GM23338 (cell line): ENCODE data around the gene SERPINA1. TPM values are rescaled to one million over a fixed set of nuclear protein-coding genes. Genes with fewer than 3 reads are reported as not detected.
A peak's percentile ranks its signal among the peaks of the same experiment; 100 is the strongest.

Experiments used
- ATAC-seq: fragments of 200-7000 bp; cut with Tn5 transposase; 3 replicates; pipeline ENCODE4 v1.9.1; 2020
- DNase-seq: peaks from one replicate; pipeline ENCODE4 v3.0.0-alpha.2; 2015; ENCODE audit warnings: low spot score
- H2AFZ ChIP-seq: fragments of 200-600 bp; sonication (generic); 2 replicates; pipeline ENCODE4 v1.8.0; 2016; ENCODE audit warnings: antibody characterized with exemption, mild to moderate bottlenecking, moderate library complexity
- H3F3A ChIP-seq: fragments of 200-600 bp; sonication (generic); replicated peaks from 2 replicates; pipeline ENCODE4 v1.8.0; 2017; ENCODE audit warnings: antibody characterized with exemption, mixed run types, low read depth
- H3K27ac ChIP-seq: fragments of 200-600 bp; sonication (generic); 2 replicates; pipeline ENCODE4 v1.6.1; 2016; ENCODE audit warnings: low read depth
- H3K27me3 ChIP-seq: fragments of 200-600 bp; sonication (generic); 2 replicates; pipeline ENCODE4 v1.8.0; 2016; ENCODE audit warnings: mild to moderate bottlenecking, mixed run types, moderate library complexity; ENCODE audit not compliant: insufficient read depth
- H3K36me3 ChIP-seq: fragments of 200-600 bp; sonication (generic); 2 replicates; pipeline ENCODE4 v1.8.0; 2016; ENCODE audit warnings: mild to moderate bottlenecking; ENCODE audit not compliant: insufficient read depth
- H3K4me1 ChIP-seq: fragments of 200-600 bp; sonication (generic); 2 replicates; pipeline ENCODE4 v1.8.0; 2016; ENCODE audit warnings: mild to moderate bottlenecking, moderate library complexity; ENCODE audit not compliant: insufficient read depth
- H3K4me2 ChIP-seq: fragments of 200-600 bp; sonication (generic); 2 replicates; pipeline ENCODE4 v1.7.1; 2017; ENCODE audit warnings: mixed run types
- H3K4me3 ChIP-seq: fragments of 200-600 bp; sonication (generic); 2 replicates; pipeline ENCODE4 v1.6.1; 2016; ENCODE audit warnings: mixed run types
- H3K79me2 ChIP-seq: fragments of 200-600 bp; sonication (generic); replicated peaks from 2 replicates; pipeline ENCODE4 v1.8.0; 2017; ENCODE audit warnings: mild to moderate bottlenecking; ENCODE audit not compliant: insufficient read depth
- H3K9me2 ChIP-seq: fragments of 200-600 bp; sonication (generic); 2 replicates; pipeline ENCODE4 v1.8.0; 2017; ENCODE audit not compliant: insufficient read depth
- H4K20me1 ChIP-seq: fragments of 200-600 bp; sonication (generic); replicated peaks from 2 replicates; pipeline ENCODE4 v1.8.0; 2017; ENCODE audit warnings: mild to moderate bottlenecking; ENCODE audit not compliant: insufficient read depth
- H3K27ac Mint-ChIP-seq: 2 replicates; pipeline ENCODE4 v1.8.0; 2020; ENCODE audit warnings: inconsistent platforms, mild to moderate bottlenecking, moderate library complexity, mixed read lengths
- H3K27me3 Mint-ChIP-seq: 3 replicates; pipeline ENCODE4 v1.8.0; 2022; ENCODE audit warnings: low read depth, mild to moderate bottlenecking, moderate library complexity, mixed read lengths, inconsistent platforms; ENCODE audit not compliant: insufficient read depth, poor library complexity
- H3K36me3 Mint-ChIP-seq: 3 replicates; pipeline ENCODE4 v1.8.0; 2021; ENCODE audit warnings: low read depth, mild to moderate bottlenecking, inconsistent platforms, moderate library complexity, mixed read lengths
- H3K4me1 Mint-ChIP-seq: 3 replicates; pipeline ENCODE4 v1.8.0; 2020; ENCODE audit warnings: mild to moderate bottlenecking, inconsistent platforms, mixed read lengths
- H3K4me3 Mint-ChIP-seq: 3 replicates; pipeline ENCODE4 v1.8.0; 2021; ENCODE audit warnings: moderate library complexity, mild to moderate bottlenecking, inconsistent platforms, mixed read lengths
- H3K9me3 Mint-ChIP-seq: 3 replicates; pipeline ENCODE4 v1.8.0; 2020; ENCODE audit warnings: moderate library complexity, mild to moderate bottlenecking, inconsistent platforms, mixed read lengths
- CREB1 ChIP-seq: fragments of 250-450 bp; sonication (Bioruptor Pico); IDR thresholded peaks from 2 replicates; pipeline ENCODE4 v1.5.0; 2020; ENCODE audit warnings: low read depth, mild to moderate bottlenecking, moderate library complexity
- CTCF ChIP-seq, 2 experiments: fragments of 200-600 bp in 1 of 2; sonication (generic) in 1 of 2; conservative IDR thresholded peaks; 2 replicates each; pipeline versions ENCODE4 v1.5.1 to v1.6.1; 2016 to 2017; ENCODE audit warnings: antibody characterized with exemption in 2 of 2, low read depth in 2 of 2, mild to moderate bottlenecking in 2 of 2, moderate library complexity in 1 of 2
- ETS1 ChIP-seq: IDR thresholded peaks from 2 replicates; pipeline ENCODE4 v1.6.1; 2016; ENCODE audit warnings: antibody characterized with exemption
- EZH2 ChIP-seq: fragments of 200-600 bp; sonication (generic); IDR thresholded peaks from one replicate; pipeline ENCODE4 v1.8.0; 2017; ENCODE audit warnings: antibody characterized with exemption, mild to moderate bottlenecking, low read depth; ENCODE audit not compliant: unreplicated experiment
- EZH2phosphoT487 ChIP-seq: fragments of 200-600 bp; sonication (generic); IDR thresholded peaks from one replicate; pipeline ENCODE4 v1.8.1; 2018; ENCODE audit warnings: antibody characterized with exemption; ENCODE audit not compliant: unreplicated experiment
- JUNB ChIP-seq: IDR thresholded peaks from one replicate; pipeline ENCODE4 v1.6.1; 2016; ENCODE audit warnings: antibody characterized with exemption; ENCODE audit not compliant: unreplicated experiment
- NANOG ChIP-seq: IDR thresholded peaks from 2 replicates; pipeline ENCODE4 v1.6.1; 2016; ENCODE audit warnings: antibody characterized with exemption, borderline replicate concordance
- POLR2AphosphoS5 ChIP-seq: IDR thresholded peaks from 2 replicates; pipeline ENCODE4 v1.6.1; 2016; ENCODE audit warnings: antibody characterized with exemption, low read depth
- REST ChIP-seq: IDR thresholded peaks from one replicate; pipeline ENCODE4 v1.6.1; 2018; ENCODE audit warnings: antibody characterized with exemption; ENCODE audit not compliant: unreplicated experiment
- STAT1 ChIP-seq: IDR thresholded peaks from one replicate; pipeline ENCODE4 v1.6.1; 2016; ENCODE audit warnings: antibody characterized with exemption; ENCODE audit not compliant: unreplicated experiment
- ZNF114 ChIP-seq: fragments of 250-450 bp; sonication (Bioruptor Pico); IDR thresholded peaks from 2 replicates; pipeline ENCODE4 v1.5.0; 2020; ENCODE audit warnings: mild to moderate bottlenecking, moderate library complexity
- ZNF331 ChIP-seq: fragments of 250-450 bp; sonication (Bioruptor Pico); IDR thresholded peaks from 2 replicates; pipeline ENCODE4 v1.5.0; 2020; ENCODE audit warnings: low read depth, mild to moderate bottlenecking, moderate library complexity
- ZNF462 ChIP-seq: fragments of 250-450 bp; sonication (Bioruptor Pico); IDR thresholded peaks from 2 replicates; pipeline ENCODE4 v1.5.0; 2020; ENCODE audit warnings: mild to moderate bottlenecking, moderate library complexity
- polyA plus RNA-seq: library from polyadenylated mRNA; unstranded; fragments of >200 nt; fragmentation: Nextera tagmentation; extraction: Ambion mirVana; gene quantifications from 2 replicates; pipeline ENCODE4 v1.2.1, GENCODE V29; 2016
- total RNA-seq: library from RNA; depleted of rRNA; stranded (reverse); fragments of >200 nt; shearing (Covaris generic); gene quantifications from 2 replicates; pipeline ENCODE4 v1.2.3, GENCODE V29; 2014

SERPINA1 gene
- total and polyA plus RNA-seq, 2 experiments from 2014 or later, result not detected

GRCh38 chr14:94389731-94390371 is 1.4 kb upstream of the SERPINA1 start:
- peak; percentile 41 for ATAC-seq
- no peak overlapping the region for H3K4me2 ChIP-seq

More at GRCh38 chr14:94389731-94390371, 1.4 kb upstream of the SERPINA1 start:
- no peaks in the 10 kb centered on the region for H3K36me3 ChIP-seq
- H3K79me2 ChIP-seq, result no peaks in the 10 kb centered on the region
- peaks cover 10% of the 10 kb centered on the region for H3K27me3 Mint-ChIP-seq
- H3K9me3 Mint-ChIP-seq, result no peaks in the 10 kb centered on the region; the same call in 2 of the 3 replicates
- no peak overlapping the region for H3K4me3 Mint-ChIP-seq
- H3F3A ChIP-seq, result no peaks in the 10 kb centered on the region
- H3K27ac ChIP-seq, result no peak overlapping the region
- H3K4me1 Mint-ChIP-seq, result peaks cover 20% of the 10 kb centered on the region
- no peak overlapping the region for H3K27ac Mint-ChIP-seq
- 0 out of 2 replicates have a peak overlapping the region, but pooled peaks have one; percentile 52 for H2AFZ ChIP-seq
- H3K36me3 Mint-ChIP-seq, result no peaks in the 10 kb centered on the region
- TF ChIP-seq STAT1 (no peak), CREB1 (CRISPR knock-in tag) (no peak), ZNF462 (CRISPR knock-in tag) (no peak), ZNF331 (CRISPR knock-in tag) (no peak), EZH2phosphoT487 (no peak), JUNB (no peak), CTCF (conservative IDR thresholded peaks at IDR 0.05; ENCODE audit: low read depth in 2 of 2) (no peak), ETS1 (no peak), NANOG (no peak), REST (no peak), POLR2AphosphoS5 (no peak), EZH2 (no peak), ZNF114 (CRISPR knock-in tag) (no peak)
- no peaks in the 10 kb centered on the region for H4K20me1 ChIP-seq
- no peak overlapping the region for H3K4me3 ChIP-seq
- H3K4me1 ChIP-seq, result peaks cover 4% of the 10 kb centered on the region; the same call in 1 of the 2 replicates
- no peak for DNase-seq
- H3K27me3 ChIP-seq, result no peaks in the 10 kb centered on the region
- H3K9me2 ChIP-seq, result no peaks in the 10 kb centered on the region
